ENCODE data around the gene FRMD8. TPM values are rescaled to one million over a fixed set of nuclear protein-coding genes. Genes with fewer than 3 reads are reported as not detected.
A peak's percentile ranks its signal among the peaks of the same experiment; 100 is the strongest.

The FRMD8 gene
- total and polyA plus RNA-seq, 2 of the 8 experiments (the other 6 are each of a cell fraction or from before 2014, with no cell fraction given), result 15.0 to 19.2 TPM

DNA sequence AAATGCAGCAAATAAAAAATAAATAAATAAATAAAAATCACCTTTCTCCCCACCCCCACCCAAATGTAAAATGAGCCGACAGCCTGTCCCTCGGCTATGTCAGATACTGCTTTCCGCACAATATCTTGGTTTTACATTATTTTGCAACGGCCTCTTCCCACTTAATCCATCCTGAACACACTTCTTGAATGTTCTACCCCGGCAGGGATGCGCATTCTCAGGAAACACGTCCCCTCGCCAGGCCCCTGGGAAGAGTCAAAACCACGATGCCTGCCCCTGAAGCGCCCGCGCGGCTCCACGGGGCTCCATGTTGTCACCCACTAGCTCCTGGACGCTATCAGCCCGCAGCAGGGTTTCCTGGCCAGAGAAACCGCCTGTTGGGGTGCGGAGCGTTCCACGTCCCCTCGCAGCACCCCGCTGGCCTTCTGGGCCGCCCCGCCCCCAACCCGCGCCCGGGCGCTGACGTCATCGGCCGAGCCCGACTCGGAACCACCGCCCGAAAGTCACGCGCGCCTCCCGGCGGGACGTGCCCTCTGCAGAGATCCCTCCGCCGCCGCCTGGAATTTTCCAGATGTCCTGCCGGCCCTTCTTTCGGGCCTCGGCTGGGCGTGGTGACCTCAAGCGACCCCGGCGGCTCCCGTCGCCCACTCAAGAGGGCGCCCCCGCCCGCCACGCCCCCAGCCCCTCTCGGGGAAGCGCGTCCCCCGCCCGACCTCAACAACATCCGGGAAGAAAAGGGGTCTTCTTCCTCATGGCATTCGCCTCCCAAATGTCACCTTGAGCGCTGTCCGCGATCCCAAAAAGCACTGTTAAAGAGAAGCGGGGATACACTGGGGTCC is 35.6 kb downstream of the FRMD8 start (continued):
- TF ChIP-seq, protein P1, sequence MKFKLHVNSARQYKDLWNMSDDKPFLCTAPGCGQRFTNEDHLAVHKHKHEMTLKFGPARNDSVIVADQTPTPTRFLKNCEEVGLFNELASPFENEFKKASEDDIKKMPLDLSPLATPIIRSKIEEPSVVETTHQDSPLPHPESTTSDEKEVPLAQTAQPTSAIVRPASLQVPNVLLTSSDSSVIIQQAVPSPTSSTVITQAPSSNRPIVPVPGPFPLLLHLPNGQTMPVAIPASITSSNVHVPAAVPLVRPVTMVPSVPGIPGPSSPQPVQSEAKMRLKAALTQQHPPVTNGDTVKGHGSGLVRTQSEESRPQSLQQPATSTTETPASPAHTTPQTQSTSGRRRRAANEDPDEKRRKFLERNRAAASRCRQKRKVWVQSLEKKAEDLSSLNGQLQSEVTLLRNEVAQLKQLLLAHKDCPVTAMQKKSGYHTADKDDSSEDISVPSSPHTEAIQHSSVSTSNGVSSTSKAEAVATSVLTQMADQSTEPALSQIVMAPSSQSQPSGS (IDR thresholded peaks at IDR 0.05; ENCODE audit: low read length), result peak; percentile 95
- TF ChIP-seq RXRA (IDR thresholded peaks at IDR 0.05; ENCODE audit: insufficient read depth, low read depth, low read length) (no peak), EP300 (IDR thresholded peaks at IDR 0.05; ENCODE audit: borderline replicate concordance in 1 of 2, low read depth in 2 of 2, low read length in 2 of 2) (peak; percentile 53 to 93; a peak in 2 of 3 replicates), CREB1 (IDR thresholded peaks at IDR 0.05) (peak; percentile 92), SIRT6 (IDR thresholded peaks at IDR 0.05; ENCODE audit: low read length) (no peak)

All from H1 (cell line).